Astrocyte of the spinal cord (primary cell): ENCODE results near the gene PPP1R12B.

Experiments
- DNase-seq: peaks from one replicate; pipeline ENCODE4 v3.0.0; 2011; ENCODE audit warnings: low read depth, low spot score
- H3K4me3 ChIP-seq: 2 replicates; pipeline ENCODE4 v1.5.1; 2011; ENCODE audit warnings: low read depth, mild to moderate bottlenecking, low read length, moderate library complexity
- in situ Hi-C: cut with HindIII; loops from 2 replicates; pipeline ENCODE4 v1.10.0; 2017; ENCODE audit warnings: low sequenced_read_pairs
- TF ChIP-seq, protein P1 (sequence below): IDR thresholded peaks from 2 replicates; pipeline ENCODE4 v1.5.1; 2012; ENCODE audit warnings: low read depth, mild to moderate bottlenecking, low read length, inconsistent platforms

PPP1R12B gene

DNA sequence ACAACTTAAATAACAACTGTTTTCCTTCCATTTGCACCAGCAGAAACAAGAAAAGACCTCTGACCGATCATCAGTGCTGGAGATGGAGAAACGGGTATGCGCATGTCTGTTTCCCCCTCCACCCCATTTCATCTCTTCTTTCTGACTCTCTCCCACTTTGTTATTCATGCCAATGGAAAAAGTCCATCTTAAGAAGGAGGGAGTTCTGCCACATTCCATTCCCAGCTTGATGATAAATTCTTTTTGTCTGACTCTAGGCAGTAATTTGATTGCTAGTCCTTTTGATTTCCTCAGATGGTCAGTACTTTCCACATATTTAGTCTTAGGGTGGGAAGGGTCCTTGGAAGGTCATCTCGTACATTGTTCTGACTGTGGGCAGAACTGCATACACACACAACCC, 219.2 kb downstream of the PPP1R12B start:
- in situ Hi-C loops = no loop called here
- TF ChIP-seq, protein P1, sequence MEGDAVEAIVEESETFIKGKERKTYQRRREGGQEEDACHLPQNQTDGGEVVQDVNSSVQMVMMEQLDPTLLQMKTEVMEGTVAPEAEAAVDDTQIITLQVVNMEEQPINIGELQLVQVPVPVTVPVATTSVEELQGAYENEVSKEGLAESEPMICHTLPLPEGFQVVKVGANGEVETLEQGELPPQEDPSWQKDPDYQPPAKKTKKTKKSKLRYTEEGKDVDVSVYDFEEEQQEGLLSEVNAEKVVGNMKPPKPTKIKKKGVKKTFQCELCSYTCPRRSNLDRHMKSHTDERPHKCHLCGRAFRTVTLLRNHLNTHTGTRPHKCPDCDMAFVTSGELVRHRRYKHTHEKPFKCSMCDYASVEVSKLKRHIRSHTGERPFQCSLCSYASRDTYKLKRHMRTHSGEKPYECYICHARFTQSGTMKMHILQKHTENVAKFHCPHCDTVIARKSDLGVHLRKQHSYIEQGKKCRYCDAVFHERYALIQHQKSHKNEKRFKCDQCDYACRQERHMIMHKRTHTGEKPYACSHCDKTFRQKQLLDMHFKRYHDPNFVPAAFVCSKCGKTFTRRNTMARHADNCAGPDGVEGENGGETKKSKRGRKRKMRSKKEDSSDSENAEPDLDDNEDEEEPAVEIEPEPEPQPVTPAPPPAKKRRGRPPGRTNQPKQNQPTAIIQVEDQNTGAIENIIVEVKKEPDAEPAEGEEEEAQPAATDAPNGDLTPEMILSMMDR = no peak
- H3K4me3 ChIP-seq = no peak overlapping the region
- peak; percentile 52 for DNase-seq

DNA sequence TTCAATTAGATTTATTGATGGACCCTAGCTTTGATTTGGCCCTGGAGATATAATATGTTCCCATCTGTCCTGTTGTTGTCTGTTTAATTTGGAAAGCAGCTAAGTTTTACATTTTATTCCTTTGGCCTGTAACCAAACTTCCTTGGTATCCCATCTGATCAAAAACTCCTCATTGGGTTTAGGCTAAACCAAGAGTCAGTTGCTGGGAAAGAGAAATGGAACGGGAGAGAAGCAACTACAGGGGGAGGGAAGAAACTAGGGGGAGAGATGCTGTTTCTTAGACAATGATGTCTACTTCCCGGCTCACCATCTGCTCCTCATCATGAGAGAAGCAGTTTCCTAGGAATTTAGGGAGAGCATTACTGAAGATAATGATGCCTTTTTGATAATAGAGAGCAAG, 219.9 kb downstream of the PPP1R12B start:
- TF ChIP-seq, protein P1 = no peak
- no peak overlapping the region for H3K4me3 ChIP-seq
- in situ Hi-C loops = no loop called here
- DNase-seq = no peak

DNA sequence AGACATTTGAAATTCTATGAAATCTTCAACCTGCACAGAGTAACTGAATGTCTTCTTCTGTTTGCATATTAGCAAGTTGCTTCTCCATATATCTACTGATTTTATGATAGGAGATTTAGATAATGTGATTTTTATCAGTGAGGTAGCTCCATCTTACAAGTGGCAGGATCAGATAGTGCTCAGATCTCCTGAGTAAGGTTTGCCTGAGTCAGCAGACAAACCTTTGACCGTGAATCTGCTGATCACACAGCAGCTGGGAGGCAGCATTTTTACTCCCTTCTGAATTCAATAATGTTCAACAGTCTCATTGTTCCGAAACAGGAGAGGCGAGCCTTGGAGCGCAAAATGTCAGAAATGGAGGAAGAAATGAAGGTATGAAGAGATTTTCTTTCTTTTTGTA, 220.3 kb downstream of the PPP1R12B start:
- in situ Hi-C loops = no loop called here
- TF ChIP-seq, protein P1 = no peak
- no peak overlapping the region for H3K4me3 ChIP-seq
- no peak for DNase-seq

DNA sequence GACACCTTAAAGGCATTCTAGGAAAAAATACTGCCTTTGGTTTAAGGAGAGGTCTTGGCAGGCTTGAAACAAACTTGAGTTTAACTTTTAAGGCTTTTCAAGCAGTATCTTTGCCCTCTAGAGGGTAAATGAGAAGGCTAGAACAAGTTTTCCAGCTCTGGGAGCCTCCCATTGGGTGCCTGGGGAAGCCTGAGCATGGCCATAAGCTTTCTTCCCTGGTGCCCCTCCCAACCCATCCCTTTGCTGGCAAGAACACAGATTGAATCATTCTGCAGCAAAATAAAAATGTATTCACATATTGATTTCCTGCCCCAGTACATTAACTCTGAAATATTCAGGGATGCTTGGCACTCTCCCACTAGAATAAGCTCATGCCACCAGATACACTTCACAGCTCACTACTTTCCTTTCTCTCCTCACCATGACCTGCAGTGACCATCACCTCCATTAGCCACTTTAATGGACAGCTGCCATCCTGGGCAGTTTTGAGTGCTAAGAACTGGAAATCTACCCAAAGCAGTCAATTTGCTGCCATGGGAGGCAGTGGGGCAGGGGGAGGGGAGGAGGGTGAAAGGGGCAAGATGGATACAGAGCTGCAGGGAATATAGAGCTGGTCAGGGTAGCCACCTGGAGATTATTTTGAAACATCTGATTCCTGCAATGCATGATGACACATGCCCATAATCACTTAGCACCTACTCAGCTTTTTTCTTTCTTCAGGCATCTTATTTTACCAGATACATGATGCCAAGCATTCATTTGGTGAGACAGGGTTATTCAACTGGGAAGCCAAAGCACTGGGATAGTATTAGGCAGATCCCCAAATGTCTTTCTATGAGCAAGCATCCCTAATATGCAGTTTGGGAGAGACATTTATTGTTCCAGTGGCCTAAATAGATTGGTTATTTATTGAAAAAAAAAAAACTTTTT, 221.2 kb downstream of the PPP1R12B start:
- TF ChIP-seq, protein P1 = no peak
- in situ Hi-C loops = no loop called here
- H3K4me3 ChIP-seq = no peak overlapping the region
- DNase-seq = no peak

DNA sequence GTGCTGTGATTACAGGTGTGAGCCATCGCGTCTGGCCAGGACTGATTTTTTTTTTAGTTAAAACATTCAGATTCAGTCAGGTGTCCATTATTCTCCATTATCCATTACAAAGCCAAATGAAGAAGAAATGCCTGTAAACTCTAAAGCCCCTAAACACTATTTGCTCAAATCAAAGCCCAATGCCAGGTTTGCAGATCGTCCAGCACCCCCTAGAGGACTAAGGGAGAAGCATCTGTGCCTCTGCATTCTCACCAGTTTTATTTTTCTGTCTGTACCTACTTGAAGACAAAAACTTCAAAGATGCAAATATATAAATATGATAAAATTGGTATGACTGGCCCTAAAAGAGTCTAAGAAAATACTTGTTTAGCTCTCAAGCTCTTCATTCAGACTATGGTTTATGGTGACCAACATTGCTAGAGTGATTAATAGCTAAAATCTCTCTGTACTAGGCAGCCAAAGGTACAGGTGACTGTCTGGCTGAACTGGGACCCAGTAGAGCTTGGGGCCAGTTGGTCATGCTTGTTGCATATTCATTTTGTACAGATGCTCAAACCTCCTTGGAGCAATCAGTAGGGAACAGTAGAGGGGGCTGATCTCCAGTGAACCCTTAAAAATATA, 223.3 kb downstream of the PPP1R12B start:
- no peak overlapping the region for H3K4me3 ChIP-seq
- peak; percentile 51 for DNase-seq
- TF ChIP-seq, protein P1 = peak; percentile 93
- in situ Hi-C loops = no loop called here

DNA sequence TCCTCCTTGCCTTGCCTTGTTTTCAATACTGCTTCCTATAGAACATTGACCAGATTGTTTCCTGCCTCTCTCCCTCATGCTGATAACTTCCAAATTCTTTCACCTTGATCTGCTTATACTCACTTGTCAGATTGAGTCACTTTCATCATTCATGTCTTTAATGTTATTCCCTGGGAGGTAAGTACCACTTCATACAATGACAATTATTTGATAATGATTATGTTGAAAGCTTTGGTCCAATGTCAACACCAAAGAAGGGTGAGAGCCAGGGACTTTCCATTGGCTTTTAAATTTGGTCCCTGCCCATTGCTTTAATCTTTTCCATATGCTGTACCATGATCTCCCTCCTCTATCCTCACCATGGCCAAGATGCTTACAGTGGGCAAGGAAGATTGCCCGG, 224.4 kb downstream of the PPP1R12B start:
- DNase-seq = no peak

More for the DNA sequence above, 224.4 kb downstream of the PPP1R12B start:
- in situ Hi-C loops = no loop called here
- TF ChIP-seq, protein P1 = no peak
- H3K4me3 ChIP-seq = no peak overlapping the region
